GM12878 (cell line): ENCODE results near the gene TXNDC5.

Source experiments
- ASH2L ChIP-seq: fragments of 300-600, 200-600 bp; sonication (generic); IDR thresholded peaks from 2 replicates; pipeline ENCODE4 v1.6.1; 2017; ENCODE audit warnings: low read depth, mild to moderate bottlenecking, borderline replicate concordance
- BRCA1 ChIP-seq: IDR thresholded peaks from 2 replicates; pipeline ENCODE4 v1.6.1; 2011; ENCODE audit warnings: low read depth, low read length, improper control_type of control experiment
- CREM ChIP-seq: IDR thresholded peaks from 2 replicates; pipeline ENCODE4 v1.6.1; 2014; ENCODE audit warnings: antibody characterized with exemption, low read depth
- CTCF ChIP-seq, 3 experiments: IDR thresholded peaks in 2 of 3; conservative IDR thresholded peaks in 1 of 3; 2 replicates each; pipeline ENCODE4 v1.5.1; 2011; ENCODE audit warnings: low read depth in 3 of 3, low read length in 3 of 3, mild to moderate bottlenecking in 3 of 3, control low read depth in 2 of 3, moderate library complexity in 2 of 3, inconsistent platforms in 1 of 3, mixed read lengths in 1 of 3; ENCODE audit not compliant: control insufficient read depth in 2 of 3, insufficient read depth in 1 of 3; ENCODE audit errors: extremely low read depth in 1 of 3
- EP300 ChIP-seq, 2 experiments: fragments of 150-350 bp in 1 of 2; IDR thresholded peaks; 2 replicates each; pipeline ENCODE4 v1.6.1; 2011 to 2012; ENCODE audit warnings: low read depth in 2 of 2, low read length in 2 of 2, borderline replicate concordance in 1 of 2, improper control_type of control experiment in 1 of 2, inconsistent platforms in 1 of 2; ENCODE audit not compliant: control insufficient read depth in 1 of 2
- HDAC6 ChIP-seq: fragments of 200-600 bp; sonication (generic); IDR thresholded peaks from one replicate; pipeline ENCODE4 v1.8.0; 2017; ENCODE audit warnings: antibody characterized with exemption; ENCODE audit not compliant: unreplicated experiment
- POLR2A ChIP-seq: IDR thresholded peaks from 2 replicates; pipeline ENCODE4 v1.6.1; 2011; ENCODE audit warnings: low read depth, mild to moderate bottlenecking, low read length
- SP1 ChIP-seq: IDR thresholded peaks from one replicate; pipeline ENCODE4 v1.6.1; 2011; ENCODE audit warnings: low read depth, low read length
- ZNF217 ChIP-seq: fragments of 450-650 bp; IDR thresholded peaks from 2 replicates; pipeline ENCODE4 v1.6.1; 2017; ENCODE audit warnings: antibody characterized with exemption, mild to moderate bottlenecking

- TF ChIP-seq CTCF (IDR thresholded peaks at IDR 0.05 in 2 of 3, conservative IDR thresholded peaks at IDR 0.05 in 1 of 3; ENCODE audit: control insufficient read depth in 2 of 3, extremely low read depth in 1 of 3, insufficient read depth in 1 of 3, low read depth in 3 of 3, low read length in 3 of 3), result no peak
- no peak for TF ChIP-seq ZNF217
- no peak for TF ChIP-seq SP1
- no peak for TF ChIP-seq EP300 (IDR thresholded peaks at IDR 0.05; ENCODE audit: borderline replicate concordance in 1 of 2, control insufficient read depth in 1 of 2, low read depth in 2 of 2, low read length in 2 of 2)
- TF ChIP-seq CREM, result no peak
- no peak for TF ChIP-seq POLR2A
- no peak for TF ChIP-seq ASH2L
- TF ChIP-seq HDAC6, result no peak
- no peak for TF ChIP-seq BRCA1
Observed at GRCh38 chr6:7832904-7833750, 77.5 kb downstream of the TXNDC5 start.
